KOPT-K1 (cell line): ENCODE results near the gene RAI14.

ENCODE experiments used
- H3K27ac ChIP-seq: fragments of 200-600 bp; sonication (generic); 2 replicates; pipeline ENCODE4 v1.5.1; 2016; ENCODE audit warnings: antibody characterized with exemption, mild to moderate bottlenecking, low read depth, low read length; ENCODE audit not compliant: poor library complexity, severe bottlenecking
- H3K36me3 ChIP-seq: fragments of 200-600 bp; sonication (generic); 2 replicates; pipeline ENCODE4 v1.5.1; 2017; ENCODE audit warnings: antibody characterized with exemption, mild to moderate bottlenecking, low read length, moderate library complexity; ENCODE audit not compliant: insufficient read depth
- H3K9me3 ChIP-seq: fragments of 200-600 bp; sonication (generic); 2 replicates; pipeline ENCODE4 v1.5.1; 2017; ENCODE audit warnings: antibody characterized with exemption, low read length, mild to moderate bottlenecking; ENCODE audit not compliant: insufficient read depth, poor library complexity, severe bottlenecking

The RAI14 gene

GRCh38 chr5:34682926-34683623, 26.9 kb downstream of the RAI14 start:
- Histone ChIP-seq H3K27ac (no peak overlapping the region), H3K36me3 (no peaks in the 10 kb centered on the region), H3K9me3 (no peaks in the 10 kb centered on the region)

GRCh38 chr5:34684281-34684979, 28.3 kb downstream of the RAI14 start:
- no peaks in the 10 kb centered on the region for H3K36me3 ChIP-seq

GRCh38 chr5:34684980-34685352, 28.8 kb downstream of the RAI14 start:
- no peaks in the 10 kb centered on the region for H3K9me3 ChIP-seq
- H3K27ac ChIP-seq = no peak overlapping the region
- no peaks in the 10 kb centered on the region for H3K36me3 ChIP-seq

More at GRCh38 chr5:34684281-34684979, 28.3 kb downstream of the RAI14 start:
- H3K27ac ChIP-seq = no peak overlapping the region
- no peaks in the 10 kb centered on the region for H3K9me3 ChIP-seq

- H3K27ac ChIP-seq = no peak overlapping the region
Observed at GRCh38 chr5:34685485-34686165, 29.5 kb downstream of the RAI14 start.

GRCh38 chr5:34686762-34687268, 30.7 kb downstream of the RAI14 start:
- H3K9me3 ChIP-seq = no peaks in the 10 kb centered on the region
- no peaks in the 10 kb centered on the region for H3K36me3 ChIP-seq
- no peak overlapping the region for H3K27ac ChIP-seq

More at GRCh38 chr5:34685485-34686165, 29.5 kb downstream of the RAI14 start:
- no peaks in the 10 kb centered on the region for H3K9me3 ChIP-seq
- H3K36me3 ChIP-seq = no peaks in the 10 kb centered on the region

- Histone ChIP-seq H3K36me3 (no peaks in the 10 kb centered on the region), H3K9me3 (no peaks in the 10 kb centered on the region), H3K27ac (no peak overlapping the region)
Observed at GRCh38 chr5:34687269-34688011, 31.3 kb downstream of the RAI14 start.

- H3K27ac ChIP-seq = no peak overlapping the region
- no peaks in the 10 kb centered on the region for H3K9me3 ChIP-seq
- no peaks in the 10 kb centered on the region for H3K36me3 ChIP-seq
Observed at GRCh38 chr5:34688015-34688810, 32.1 kb downstream of the RAI14 start.

- H3K27ac ChIP-seq = no peak overlapping the region
- no peaks in the 10 kb centered on the region for H3K36me3 ChIP-seq
- no peaks in the 10 kb centered on the region for H3K9me3 ChIP-seq
Observed at GRCh38 chr5:34690301-34690700, 34.2 kb downstream of the RAI14 start.

GRCh38 chr5:34690898-34691297, 34.8 kb downstream of the RAI14 start:
- Histone ChIP-seq H3K9me3 (no peaks in the 10 kb centered on the region), H3K27ac (no peak overlapping the region), H3K36me3 (no peaks in the 10 kb centered on the region)

- no peaks in the 10 kb centered on the region for H3K9me3 ChIP-seq
- H3K36me3 ChIP-seq = no peaks in the 10 kb centered on the region
- H3K27ac ChIP-seq = no peak overlapping the region
Observed at GRCh38 chr5:34691326-34691725, 35.2 kb downstream of the RAI14 start.

- H3K27ac ChIP-seq = no peak overlapping the region
- H3K9me3 ChIP-seq = no peaks in the 10 kb centered on the region
- no peaks in the 10 kb centered on the region for H3K36me3 ChIP-seq
Observed at GRCh38 chr5:34692786-34693185, 36.7 kb downstream of the RAI14 start.

GRCh38 chr5:34694012-34694411, 37.9 kb downstream of the RAI14 start:
- Histone ChIP-seq H3K27ac (no peak overlapping the region), H3K9me3 (no peaks in the 10 kb centered on the region), H3K36me3 (no peaks in the 10 kb centered on the region)

GRCh38 chr5:34694685-34695084, 38.6 kb downstream of the RAI14 start:
- no peak overlapping the region for H3K27ac ChIP-seq
- no peaks in the 10 kb centered on the region for H3K9me3 ChIP-seq
- H3K36me3 ChIP-seq = no peaks in the 10 kb centered on the region

- Histone ChIP-seq H3K9me3 (no peaks in the 10 kb centered on the region), H3K36me3 (no peaks in the 10 kb centered on the region), H3K27ac (no peak overlapping the region)
Observed at GRCh38 chr5:34695275-34696027, 39.3 kb downstream of the RAI14 start.
